G401 (cell line): ENCODE measurements around the gene DEFB131A. TPM values are rescaled to one million over a fixed set of nuclear protein-coding genes. Genes with fewer than 3 reads are reported as not detected.
A peak's percentile ranks its signal among the peaks of the same experiment; 100 is the strongest.
"Not testable (repeated sequence)": the region's sequence is repeated elsewhere in the genome, so short reads cannot be mapped to it uniquely, and the experiment has no call there.

Experiments
- DNase-seq: peaks from one replicate; pipeline ENCODE4 v3.0.0-alpha.2; 2015; ENCODE audit warnings: low spot score
- in situ Hi-C: cut with HindIII; loops from 2 replicates; pipeline ENCODE4 v1.10.0; 2016; ENCODE audit warnings: low sequenced_read_pairs, mixed read lengths
- total RNA-seq: library from RNA; depleted of rRNA; stranded (reverse); fragments of >200 nt; shearing (Covaris generic); gene quantifications from 2 replicates; pipeline ENCODE4 v1.2.3, GENCODE V29; 2014; rRNA removed

DEFB131A gene
- total RNA-seq, 1 experiment from 2014 or later = not detected

DNA sequence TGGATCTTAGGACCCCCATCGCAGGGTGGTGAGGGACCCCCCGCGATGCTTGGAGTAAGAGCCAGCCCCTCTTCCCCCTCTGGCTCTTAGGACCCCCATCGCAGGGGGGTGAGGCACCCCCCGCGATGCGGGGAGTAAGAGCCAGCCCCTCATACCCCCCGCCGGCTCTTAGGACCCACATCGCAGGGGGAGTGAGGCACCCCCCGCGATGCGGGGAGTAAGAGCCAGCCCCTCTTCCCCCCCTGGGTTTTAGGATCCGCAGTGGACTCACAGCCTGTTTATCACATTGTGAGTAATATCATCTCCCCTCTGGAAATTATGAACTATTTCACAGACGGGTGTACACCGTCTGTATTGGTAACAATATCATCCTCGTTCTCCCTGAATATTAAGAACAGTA is 46.8 kb downstream of the DEFB131A start:
- in situ Hi-C loops, DNase-seq: not testable (repeated sequence)

DNA sequence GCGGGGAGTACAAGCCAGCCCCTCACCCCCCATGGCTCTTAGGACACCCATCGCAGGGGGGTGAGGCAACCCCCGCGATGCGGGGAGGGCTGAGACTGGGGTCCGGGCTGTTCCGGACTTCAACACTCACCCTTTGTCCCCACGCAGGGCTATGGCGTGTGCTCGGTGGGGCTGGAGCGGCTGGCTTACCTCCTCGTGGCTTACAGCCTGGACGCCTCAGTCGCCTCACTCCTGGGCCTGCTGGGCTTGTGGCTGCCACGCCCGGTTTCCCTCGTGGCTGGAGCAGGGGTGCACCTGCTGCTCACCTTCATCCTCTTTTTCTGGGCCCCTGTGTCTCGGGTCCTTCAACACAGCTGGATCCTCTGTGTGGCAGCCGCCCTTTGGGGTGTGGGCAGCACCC is 49.4 kb downstream of the DEFB131A start:
- in situ Hi-C loops, DNase-seq: not testable (repeated sequence)

DNA sequence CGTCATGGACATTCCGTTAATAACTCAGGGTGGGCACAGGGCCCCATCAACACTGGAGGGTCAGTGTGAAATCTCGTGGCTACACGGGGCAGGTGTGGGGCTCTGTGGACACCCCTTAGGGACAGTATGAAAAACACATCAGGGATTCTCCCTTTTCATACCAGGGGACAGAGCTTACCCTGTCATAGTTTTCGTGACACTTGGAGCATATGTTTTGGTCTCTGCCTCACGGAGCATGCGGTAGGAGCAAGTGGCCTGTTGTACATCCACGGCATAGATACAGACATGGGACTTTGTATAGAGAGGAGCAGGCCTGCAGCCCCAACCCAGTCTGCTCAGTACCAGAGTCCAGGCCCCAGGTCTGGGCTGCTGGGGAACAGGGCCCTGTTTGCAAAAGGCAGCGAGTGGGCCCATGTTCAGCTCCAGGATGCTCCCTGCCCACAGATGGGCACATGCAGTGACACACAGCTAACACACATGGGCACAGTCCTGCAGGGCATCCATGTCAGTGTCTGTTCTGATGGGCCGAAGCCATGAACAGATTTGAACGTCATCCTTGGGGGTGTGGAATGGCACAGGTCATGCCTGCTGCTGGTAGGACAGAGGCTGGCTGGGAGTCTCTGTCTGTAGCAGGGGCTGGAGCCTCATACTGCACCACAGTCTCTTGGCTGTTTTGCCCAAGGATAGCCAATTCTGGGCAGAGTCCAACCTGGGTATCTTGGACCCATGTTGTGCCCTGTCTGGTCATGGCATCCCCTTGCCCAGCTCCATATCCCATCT is 50.2 kb downstream of the DEFB131A start:
- in situ Hi-C loops, DNase-seq: not testable (repeated sequence)

DNA sequence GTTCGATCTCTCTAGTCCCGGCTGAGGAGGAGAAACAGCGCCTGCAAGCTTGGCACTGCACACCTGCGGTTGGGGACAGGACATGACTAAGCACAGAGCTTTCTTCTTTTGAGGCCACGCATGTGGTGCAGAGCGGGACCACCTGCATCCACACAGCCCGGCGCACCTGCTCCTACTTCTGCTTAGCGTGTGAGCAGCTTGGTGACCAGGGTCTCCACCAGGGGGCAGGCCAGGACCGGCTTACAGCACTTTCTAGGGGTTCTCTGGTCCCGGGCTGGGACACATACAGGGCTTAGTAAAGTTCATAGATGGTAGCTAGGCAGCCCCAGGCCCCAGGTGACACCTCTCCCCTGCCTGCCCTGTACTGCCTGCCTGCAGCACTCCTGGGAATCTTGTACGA is 51.2 kb downstream of the DEFB131A start:
- in situ Hi-C loops = not testable (repeated sequence)
- DNase-seq = peak; percentile 10

DNA sequence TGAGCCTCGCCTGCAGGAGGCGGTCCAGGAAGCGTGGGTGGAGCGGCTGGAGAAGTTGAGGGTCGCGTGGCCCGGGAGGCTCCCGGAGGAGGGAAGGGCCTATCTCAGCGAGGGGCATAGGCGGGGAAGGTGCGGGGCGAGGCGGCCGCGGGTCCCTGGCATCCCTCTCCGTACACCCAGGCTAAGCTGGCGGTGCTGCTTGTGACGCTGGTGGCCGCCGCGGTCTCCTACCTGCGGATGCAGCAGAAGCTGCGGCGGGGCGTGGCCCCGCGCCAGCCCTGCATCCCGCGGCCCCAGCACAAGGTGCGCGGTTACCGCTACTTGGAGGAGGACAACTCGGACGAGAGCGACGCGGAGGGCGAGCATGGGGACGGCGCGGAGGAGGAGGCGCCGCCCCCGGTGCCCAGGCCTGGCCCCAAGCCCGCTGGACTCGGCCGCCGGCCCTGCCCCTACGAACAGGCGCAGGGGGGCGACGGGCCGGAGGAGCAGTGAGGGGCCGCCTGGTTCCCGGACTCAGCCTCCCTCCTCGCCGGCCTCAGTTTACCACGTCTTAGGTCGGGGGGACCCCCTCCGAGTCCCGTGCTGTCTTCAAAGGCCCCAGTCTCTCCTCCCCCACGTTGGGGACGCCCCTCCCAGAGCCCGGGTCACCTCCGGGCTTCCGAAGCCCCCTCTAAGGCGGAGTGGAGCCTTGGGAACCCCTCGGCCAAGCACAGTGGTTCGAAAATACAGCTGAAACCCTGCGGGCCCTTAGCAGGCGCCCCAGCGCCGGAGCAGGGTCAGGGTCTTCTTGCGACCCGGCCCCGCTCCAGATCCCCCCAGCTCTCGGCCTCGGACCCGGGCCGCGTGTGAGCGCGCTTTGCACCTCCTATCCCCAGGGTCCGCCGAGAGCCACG is 53.6 kb downstream of the DEFB131A start:
- in situ Hi-C loops, DNase-seq: not testable (repeated sequence)

DNA sequence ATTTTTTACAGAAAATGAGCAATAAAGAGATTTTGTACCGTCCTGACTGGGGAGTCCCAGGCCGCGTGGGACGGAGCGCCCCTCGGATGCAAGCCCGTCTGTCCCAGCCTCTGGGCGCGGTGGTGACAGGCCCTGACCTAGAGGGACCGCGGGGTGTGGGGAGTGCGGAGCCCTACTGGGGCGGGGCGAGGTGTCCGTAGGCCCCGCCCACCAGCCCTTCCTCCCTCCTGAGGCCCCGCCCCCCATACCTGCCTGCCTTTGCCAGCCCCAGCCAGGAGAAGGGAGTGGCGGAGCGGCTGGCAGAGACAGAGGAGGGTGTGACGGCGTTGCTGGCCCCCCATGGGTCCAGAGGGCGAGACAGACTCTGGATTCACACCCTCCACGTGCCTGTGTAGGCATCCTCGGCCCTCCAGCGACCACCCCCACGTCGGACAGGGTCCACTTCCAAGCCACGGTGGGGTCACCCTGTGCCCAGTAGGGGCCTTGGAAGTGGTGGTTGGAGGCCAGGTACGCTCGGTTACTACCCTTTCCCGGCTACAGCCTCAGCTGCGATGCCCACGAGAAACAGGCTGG is 54.3 kb downstream of the DEFB131A start:
- DNase-seq, in situ Hi-C loops: not testable (repeated sequence)

DNA sequence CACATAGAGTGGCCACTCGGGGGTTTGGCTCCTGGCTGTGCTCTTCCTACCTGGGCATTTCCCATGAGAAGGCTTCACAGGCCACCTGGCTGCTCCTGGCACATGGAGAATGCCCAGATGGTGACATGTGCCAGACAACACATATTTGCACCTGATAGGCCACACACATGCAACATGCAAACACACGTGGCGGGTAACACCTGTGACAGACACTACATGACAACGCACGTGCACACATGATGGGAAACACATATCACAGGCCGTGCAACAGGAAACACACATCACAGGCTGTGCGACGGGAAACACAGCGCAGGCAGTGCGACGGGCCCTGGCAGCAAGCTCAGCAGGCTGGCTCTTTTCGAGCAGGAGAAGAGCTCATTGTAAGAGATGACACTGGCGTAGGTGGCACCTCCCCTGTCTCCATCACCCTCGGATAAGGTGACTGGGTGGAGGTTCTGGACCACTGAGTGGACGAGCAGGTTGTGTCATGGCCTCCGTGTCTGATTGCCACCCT is 55.8 kb downstream of the DEFB131A start:
- in situ Hi-C loops, DNase-seq: not testable (repeated sequence)

Other genes starting within 250 kb of the DEFB131A start
- not detected in 2 replicates for gene USP17L10, start 233.8 kb upstream of the DEFB131A start, total RNA-seq
- not detected in 2 replicates for gene USP17L11, start 229.0 kb upstream of the DEFB131A start, total RNA-seq
- gene USP17L12, start 224.3 kb upstream of the DEFB131A start, total RNA-seq = not detected in 2 replicates
- not detected in 2 replicates for gene USP17L13, start 219.5 kb upstream of the DEFB131A start, total RNA-seq
- not detected in 2 replicates for gene USP17L15, start 210.0 kb upstream of the DEFB131A start, total RNA-seq
- gene USP17L17, start 200.5 kb upstream of the DEFB131A start, total RNA-seq = not detected in 2 replicates
- gene USP17L18, start 195.8 kb upstream of the DEFB131A start, total RNA-seq = not detected in 2 replicates
- not detected in 2 replicates for gene USP17L19, start 191.0 kb upstream of the DEFB131A start, total RNA-seq
- not detected in 2 replicates for gene USP17L20, start 186.3 kb upstream of the DEFB131A start, total RNA-seq
- gene USP17L21, start 181.5 kb upstream of the DEFB131A start, total RNA-seq = not detected in 2 replicates
- not detected in 2 replicates for gene USP17L22, start 176.8 kb upstream of the DEFB131A start, total RNA-seq
- gene USP17L24, start 119.2 kb upstream of the DEFB131A start, total RNA-seq = not detected in 2 replicates
- gene USP17L25, start 114.5 kb upstream of the DEFB131A start, total RNA-seq = not detected in 2 replicates
- gene USP17L26, start 109.8 kb upstream of the DEFB131A start, total RNA-seq = not detected in 2 replicates
- gene USP17L5, start 105.0 kb upstream of the DEFB131A start, total RNA-seq = not detected in 2 replicates
- not detected in 2 replicates for gene USP17L27, start 100.3 kb upstream of the DEFB131A start, total RNA-seq
- not detected in 2 replicates for gene USP17L28, start 95.5 kb upstream of the DEFB131A start, total RNA-seq
- not detected in 2 replicates for gene USP17L29, start 90.8 kb upstream of the DEFB131A start, total RNA-seq
- not detected in 2 replicates for gene USP17L30, start 81.3 kb upstream of the DEFB131A start, total RNA-seq